Loucy (cell line): ENCODE measurements around the gene CBX4.

Experiments used
- H2AFZ ChIP-seq: fragments of 200-600 bp; sonication (generic); 2 replicates; pipeline ENCODE4 v1.6.0; 2016; ENCODE audit warnings: antibody characterized with exemption, mild to moderate bottlenecking, low read length, moderate library complexity
- H3F3A ChIP-seq: fragments of 200-600 bp; 2 replicates; pipeline ENCODE4 v1.6.0; 2016; ENCODE audit warnings: antibody characterized with exemption, low read depth, mild to moderate bottlenecking
- H3K27me3 ChIP-seq: fragments of 200-600 bp; sonication (generic); 2 replicates; pipeline ENCODE4 v1.6.1; 2014; ENCODE audit warnings: low read length, mild to moderate bottlenecking; ENCODE audit not compliant: insufficient read depth, poor library complexity, severe bottlenecking
- H3K36me3 ChIP-seq: fragments of 200-600 bp; sonication (generic); 2 replicates; pipeline ENCODE4 v1.6.1; 2016; ENCODE audit warnings: low read length; ENCODE audit not compliant: insufficient read depth
- H3K4me1 ChIP-seq: fragments of 200-600 bp; sonication (generic); 2 replicates; pipeline ENCODE4 v1.5.1; 2014; ENCODE audit warnings: low read length, mild to moderate bottlenecking; ENCODE audit not compliant: insufficient read depth, poor library complexity, severe bottlenecking
- H3K4me2 ChIP-seq: fragments of 200-600 bp; sonication (generic); 2 replicates; pipeline ENCODE4 v1.6.0; 2014; ENCODE audit warnings: antibody characterized with exemption, low read length, low read depth, mild to moderate bottlenecking; ENCODE audit not compliant: poor library complexity, severe bottlenecking
- H3K4me3 ChIP-seq: fragments of 200-600 bp; sonication (generic); 2 replicates; pipeline ENCODE4 v1.5.1; 2014; ENCODE audit warnings: low read length, mild to moderate bottlenecking, mixed read lengths; ENCODE audit not compliant: poor library complexity, severe bottlenecking
- H3K79me2 ChIP-seq: fragments of 200-600 bp; sonication (generic); 2 replicates; pipeline ENCODE4 v1.6.1; 2014; ENCODE audit warnings: low read length; ENCODE audit not compliant: insufficient read depth
- H3K9ac ChIP-seq: fragments of 200-600 bp; sonication (generic); 2 replicates; pipeline ENCODE4 v1.6.0; 2014; ENCODE audit warnings: mild to moderate bottlenecking, low read depth, low read length, moderate library complexity; ENCODE audit not compliant: poor library complexity, severe bottlenecking
- H3K9me2 ChIP-seq: fragments of 200-600 bp; sonication (generic); replicated peaks from 2 replicates; pipeline ENCODE4 v1.6.1; 2016; ENCODE audit warnings: low read depth, low read length, mixed read lengths
- H3K9me3 ChIP-seq: fragments of 200-600 bp; sonication (generic); 2 replicates; pipeline ENCODE4 v1.6.1; 2014; ENCODE audit warnings: mild to moderate bottlenecking, antibody characterized with exemption, low read length, low read depth; ENCODE audit not compliant: insufficient read depth
- H4K20me1 ChIP-seq: fragments of 200-600 bp; sonication (generic); 2 replicates; pipeline ENCODE4 v1.6.0; 2014; ENCODE audit warnings: antibody characterized with exemption, low read length, mild to moderate bottlenecking; ENCODE audit not compliant: insufficient read depth, poor library complexity, severe bottlenecking
- CTCF ChIP-seq: fragments of 200-600 bp; sonication (generic); conservative IDR thresholded peaks from 2 replicates; pipeline ENCODE4 v1.5.1; 2014; ENCODE audit warnings: mild to moderate bottlenecking, antibody characterized with exemption, low read length
- EZH2phosphoT487 ChIP-seq: fragments of 200-600 bp; IDR thresholded peaks from 2 replicates; pipeline ENCODE4 v1.6.1; 2018; ENCODE audit warnings: antibody characterized with exemption, mild to moderate bottlenecking, moderate library complexity, borderline replicate concordance

Gene CBX4

GRCh38 chr17:79784353-79785016 lies 54.8 kb downstream of the CBX4 start:
- Histone ChIP-seq H4K20me1 (peaks cover 69% of the 10 kb centered on the region), H3K79me2 (peaks cover 72% of the 10 kb centered on the region), H3K4me3 (no peak overlapping the region), H3K9me3 (no peaks in the 10 kb centered on the region), H3K9me2 (no peaks in the 10 kb centered on the region), H3K4me2 (no peak overlapping the region), H2AFZ (no peak overlapping the region), H3K36me3 (peaks cover 32% of the 10 kb centered on the region; the same call in 1 of the 2 replicates), H3K27me3 (no peaks in the 10 kb centered on the region), H3K9ac (no peak overlapping the region), H3F3A (peaks cover 12% of the 10 kb centered on the region; the same call in 1 of the 2 replicates), H3K4me1 (peaks cover 40% of the 10 kb centered on the region)
- TF ChIP-seq CTCF, result no peak
- TF ChIP-seq EZH2phosphoT487, result no peak

GRCh38 chr17:79783891-79784290 lies 55.3 kb downstream of the CBX4 start:
- no peaks in the 10 kb centered on the region for H3K9me2 ChIP-seq
- H3K4me3 ChIP-seq, result no peak overlapping the region
- peaks cover 32% of the 10 kb centered on the region; the same call in 1 of the 2 replicates for H3K36me3 ChIP-seq
- no peak overlapping the region for H2AFZ ChIP-seq
- TF ChIP-seq CTCF, result no peak
- TF ChIP-seq EZH2phosphoT487, result no peak
- H3K4me2 ChIP-seq, result no peak overlapping the region
- H3K4me1 ChIP-seq, result peaks cover 34% of the 10 kb centered on the region
- peaks cover 75% of the 10 kb centered on the region for H4K20me1 ChIP-seq
- H3K9ac ChIP-seq, result no peak overlapping the region
- peaks cover 12% of the 10 kb centered on the region; the same call in 1 of the 2 replicates for H3F3A ChIP-seq
- no peaks in the 10 kb centered on the region for H3K9me3 ChIP-seq
- no peaks in the 10 kb centered on the region for H3K27me3 ChIP-seq
- peaks cover 78% of the 10 kb centered on the region for H3K79me2 ChIP-seq
